CMK (cell line): ENCODE measurements around the gene MAMLD1.

Experiments used
- DNase-seq: peaks from one replicate; pipeline ENCODE4 v3.0.0-alpha.2; 2010; ENCODE audit warnings: low read depth

The MAMLD1 gene

DNA sequence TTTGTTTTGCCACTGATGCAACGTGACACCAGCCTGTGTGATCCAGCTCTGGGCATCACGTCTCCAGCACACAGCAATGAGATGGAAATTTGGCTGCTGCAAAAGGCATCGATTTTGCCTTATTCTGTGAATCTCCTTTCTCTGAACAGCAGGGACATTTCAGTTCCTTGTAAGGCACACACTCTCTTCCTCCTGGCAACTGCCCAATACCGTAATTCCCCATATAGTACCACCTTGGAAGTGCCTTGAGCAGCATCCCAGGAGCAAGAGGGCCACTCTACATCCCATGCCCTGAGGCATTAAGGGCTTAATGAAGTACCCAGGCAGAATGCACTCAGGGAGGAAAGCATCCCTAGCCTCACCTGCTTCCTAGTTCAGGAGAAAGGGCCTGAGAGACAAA lies 10.5 kb upstream of the MAMLD1 start:
- DNase-seq = no peak

DNA sequence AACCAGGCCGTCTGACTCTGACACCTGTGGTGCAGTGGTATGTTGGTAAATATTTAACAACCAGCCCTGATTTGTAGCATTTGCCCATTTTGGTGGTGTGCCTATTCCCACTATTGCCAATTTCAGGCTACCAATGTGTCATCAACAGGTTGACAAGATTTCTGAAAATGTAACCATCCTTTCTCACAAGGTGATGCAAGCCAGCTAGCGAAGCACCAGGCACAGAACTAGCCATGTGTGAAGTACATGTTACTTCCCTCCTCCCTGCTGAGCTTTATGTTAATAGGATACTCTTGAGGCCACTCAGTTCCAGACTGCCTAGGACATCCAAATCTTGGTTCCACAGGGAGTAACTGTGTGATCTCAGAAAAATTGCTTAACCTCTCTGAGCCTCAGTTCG lies 7.2 kb upstream of the MAMLD1 start:
- no peak for DNase-seq

DNA sequence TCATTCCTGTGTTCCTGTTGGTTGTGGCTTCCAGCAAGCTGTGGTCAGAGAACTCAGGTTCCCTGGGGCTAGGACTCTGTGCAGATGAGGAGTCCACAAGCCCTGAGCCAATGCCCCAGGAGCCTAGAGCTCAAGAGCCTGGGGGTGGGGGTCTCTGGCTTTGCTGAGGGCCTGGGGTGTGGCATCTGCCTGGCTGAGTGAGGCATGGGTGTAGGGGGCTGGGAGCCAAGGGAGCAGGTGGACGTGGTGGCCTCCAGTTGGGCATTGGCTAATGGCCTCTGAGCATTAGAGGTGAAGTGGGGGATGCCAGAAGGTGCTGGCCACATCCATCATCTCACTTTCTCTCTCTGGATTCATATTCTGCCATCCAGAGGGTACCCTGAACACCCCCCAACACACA lies 5.3 kb upstream of the MAMLD1 start:
- no peak for DNase-seq

DNA sequence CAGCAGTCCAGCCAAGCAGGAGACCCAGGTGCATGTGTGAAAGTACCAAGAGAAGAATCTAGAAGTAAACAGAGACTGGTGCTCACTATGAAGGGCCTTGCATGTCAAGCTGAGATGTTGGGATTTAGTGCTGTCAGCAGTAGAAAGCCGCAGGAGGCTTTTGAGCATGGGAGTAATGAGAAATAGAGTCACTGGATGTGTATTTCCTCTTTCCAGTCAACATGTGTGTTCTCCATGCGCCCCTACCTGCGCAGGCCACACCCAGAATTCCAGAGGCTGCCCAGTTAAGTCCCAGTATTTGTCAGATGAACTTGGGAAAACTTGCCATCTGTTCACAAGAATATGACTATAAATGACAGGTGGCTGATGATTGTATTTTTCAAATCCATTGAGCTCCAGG lies 4.5 kb upstream of the MAMLD1 start:
- no peak for DNase-seq

DNA sequence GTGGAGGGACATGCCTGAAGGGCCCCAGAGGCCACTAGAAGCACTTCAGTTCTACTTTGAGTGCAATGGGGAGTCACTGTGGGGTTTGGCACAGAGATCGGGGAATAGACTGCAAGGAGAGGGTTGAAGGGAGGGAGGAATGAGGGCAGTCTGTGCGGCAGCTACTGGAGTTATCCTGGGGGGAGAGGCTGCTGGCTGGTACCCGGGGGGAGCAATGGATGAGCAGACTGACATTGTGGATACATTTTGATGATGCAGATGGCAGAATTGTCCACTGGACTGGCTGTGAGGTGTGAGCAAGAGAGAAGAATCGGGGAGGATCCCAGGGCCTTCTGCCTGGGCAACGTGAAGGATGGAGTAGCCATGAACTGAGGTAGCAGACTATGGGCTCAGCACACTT lies 2.8 kb upstream of the MAMLD1 start:
- no peak for DNase-seq

DNA sequence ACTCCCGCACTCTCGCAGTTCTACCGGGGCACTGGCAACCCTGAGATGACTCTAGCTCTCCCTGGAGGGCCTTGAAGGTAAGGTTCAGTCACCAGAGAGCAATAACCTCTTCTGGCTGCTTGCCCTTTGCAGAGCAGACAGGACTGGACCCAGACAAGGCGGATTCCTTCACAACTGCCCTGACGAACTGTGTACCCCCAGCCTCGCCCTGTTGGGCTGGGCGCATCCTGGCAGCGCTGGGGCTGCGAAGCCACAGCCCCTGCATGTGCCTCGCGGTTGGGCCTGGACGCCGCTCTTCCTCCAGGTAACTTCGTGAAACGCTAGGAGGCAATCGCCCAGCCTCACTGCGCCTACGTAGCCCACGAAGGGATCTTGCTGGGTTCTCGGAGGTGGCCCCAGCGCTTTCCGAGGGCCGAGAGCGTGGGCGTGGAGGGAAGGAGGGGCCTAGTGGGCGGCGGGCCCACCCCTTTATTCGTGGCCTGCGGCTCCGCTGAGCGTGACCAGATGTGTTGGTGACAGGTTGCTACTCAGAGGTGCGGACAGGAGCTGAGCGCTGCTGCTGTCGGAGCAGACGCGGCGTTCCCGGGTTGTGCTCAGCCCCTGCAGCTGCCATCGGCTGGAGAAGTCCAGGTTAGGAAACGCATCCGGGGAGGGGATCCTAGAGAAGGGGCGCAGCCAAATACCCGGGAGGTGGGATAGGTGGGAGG lies 1.9 kb upstream of the MAMLD1 start:
- no peak for DNase-seq

DNA sequence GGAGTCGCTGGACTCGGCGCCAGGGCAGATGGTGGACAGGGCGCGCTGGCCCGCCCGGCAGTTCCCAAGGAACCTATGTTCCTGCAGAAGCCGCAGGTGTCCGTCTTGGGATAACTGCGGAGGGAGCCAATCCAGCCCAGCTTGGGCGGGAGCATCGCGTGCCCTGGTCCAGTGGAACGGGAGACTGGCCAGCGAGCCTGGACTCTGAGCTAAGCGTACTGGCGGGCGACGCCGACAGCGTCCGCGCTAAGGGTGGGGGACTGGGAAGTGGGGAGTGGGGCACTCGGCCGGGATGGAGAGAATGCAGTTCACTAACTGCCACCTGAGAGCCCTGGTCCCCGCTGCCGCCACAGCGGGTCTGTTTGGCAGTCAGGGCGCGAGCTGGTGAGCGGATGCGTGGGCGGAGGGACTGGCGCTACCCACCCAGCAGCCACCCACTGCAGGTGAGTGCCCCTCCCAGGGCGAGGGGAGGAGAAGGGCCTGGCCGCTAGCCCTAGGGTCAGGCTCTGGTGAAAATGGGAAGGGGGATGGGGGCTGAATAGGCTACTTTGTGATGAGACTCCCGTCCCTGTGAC lies 1.3 kb upstream of the MAMLD1 start:
- DNase-seq = no peak

DNA sequence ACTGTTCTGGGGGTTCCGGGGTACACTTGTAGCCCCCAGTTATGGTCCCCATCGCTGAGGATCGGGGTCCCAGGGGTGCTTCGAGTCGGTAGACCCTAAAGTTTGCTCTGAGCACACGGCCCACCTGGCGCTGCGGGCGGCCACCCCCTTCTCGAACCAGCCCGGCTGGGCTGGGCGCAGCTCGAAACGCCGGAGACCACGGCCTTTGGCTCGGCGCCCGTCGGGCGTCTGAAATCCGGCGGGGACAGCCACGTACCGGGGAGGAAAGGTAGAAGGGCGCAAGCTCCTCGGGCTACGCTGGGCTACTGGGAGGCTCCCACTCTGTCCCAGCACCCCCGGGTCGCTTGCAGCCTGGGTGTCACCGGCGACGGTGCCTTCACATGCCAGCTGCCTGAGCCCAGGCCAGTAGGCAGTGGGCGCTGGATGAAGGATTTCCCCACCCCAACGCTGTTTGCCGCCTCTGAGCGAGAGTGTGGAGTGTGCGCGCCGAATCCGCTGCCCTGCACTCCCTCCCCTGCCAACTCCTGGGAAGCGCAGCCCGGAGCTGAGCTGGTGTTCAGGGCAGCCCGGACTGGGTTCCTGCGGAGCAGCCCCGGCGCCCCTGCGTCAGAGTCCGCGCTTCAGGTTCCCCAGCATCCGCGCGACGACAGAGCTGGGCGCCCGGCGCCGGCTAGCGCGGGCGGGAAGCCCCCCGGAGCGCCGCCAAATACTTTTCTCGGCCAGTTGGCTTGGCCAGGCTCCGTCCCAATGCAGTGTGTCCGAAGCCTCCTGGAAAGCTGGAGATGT lies 637 bp downstream of the MAMLD1 start:
- no peak for DNase-seq

DNA sequence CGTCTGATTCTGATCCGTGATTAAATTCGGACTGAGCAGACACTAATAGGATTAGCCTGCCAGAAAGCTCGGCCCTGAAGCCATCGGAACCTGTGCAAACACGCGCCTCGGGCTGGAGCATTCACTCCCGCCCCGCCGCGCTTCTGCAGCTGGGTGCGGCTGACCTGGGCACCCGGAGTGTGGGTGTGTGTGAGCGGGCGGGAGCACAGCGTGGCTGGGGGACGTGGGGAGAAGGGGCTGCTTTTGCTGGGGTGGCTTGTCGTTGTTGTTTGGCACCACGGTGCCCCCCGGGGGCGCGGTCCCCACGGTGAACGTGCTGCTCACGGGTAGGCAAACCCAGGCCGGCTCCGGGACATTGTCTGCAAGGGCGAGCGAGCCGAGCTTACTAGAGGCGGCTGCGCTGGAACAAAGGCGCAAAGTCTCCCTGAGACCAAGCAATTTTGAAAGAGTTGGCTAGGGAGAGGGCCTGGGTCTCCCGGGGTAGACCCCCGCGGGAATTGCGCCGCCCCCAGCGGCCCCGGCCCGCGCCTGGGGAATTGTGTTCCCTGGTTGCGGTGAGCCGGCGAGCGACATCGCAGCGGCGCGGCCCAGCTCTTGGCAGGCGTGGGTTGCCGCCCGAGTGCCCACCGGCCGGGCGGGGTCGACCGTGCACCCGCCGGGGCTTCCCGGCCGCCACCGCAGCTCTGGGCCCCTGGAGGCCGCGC lies 1.4 kb downstream of the MAMLD1 start:
- no peak for DNase-seq

DNA sequence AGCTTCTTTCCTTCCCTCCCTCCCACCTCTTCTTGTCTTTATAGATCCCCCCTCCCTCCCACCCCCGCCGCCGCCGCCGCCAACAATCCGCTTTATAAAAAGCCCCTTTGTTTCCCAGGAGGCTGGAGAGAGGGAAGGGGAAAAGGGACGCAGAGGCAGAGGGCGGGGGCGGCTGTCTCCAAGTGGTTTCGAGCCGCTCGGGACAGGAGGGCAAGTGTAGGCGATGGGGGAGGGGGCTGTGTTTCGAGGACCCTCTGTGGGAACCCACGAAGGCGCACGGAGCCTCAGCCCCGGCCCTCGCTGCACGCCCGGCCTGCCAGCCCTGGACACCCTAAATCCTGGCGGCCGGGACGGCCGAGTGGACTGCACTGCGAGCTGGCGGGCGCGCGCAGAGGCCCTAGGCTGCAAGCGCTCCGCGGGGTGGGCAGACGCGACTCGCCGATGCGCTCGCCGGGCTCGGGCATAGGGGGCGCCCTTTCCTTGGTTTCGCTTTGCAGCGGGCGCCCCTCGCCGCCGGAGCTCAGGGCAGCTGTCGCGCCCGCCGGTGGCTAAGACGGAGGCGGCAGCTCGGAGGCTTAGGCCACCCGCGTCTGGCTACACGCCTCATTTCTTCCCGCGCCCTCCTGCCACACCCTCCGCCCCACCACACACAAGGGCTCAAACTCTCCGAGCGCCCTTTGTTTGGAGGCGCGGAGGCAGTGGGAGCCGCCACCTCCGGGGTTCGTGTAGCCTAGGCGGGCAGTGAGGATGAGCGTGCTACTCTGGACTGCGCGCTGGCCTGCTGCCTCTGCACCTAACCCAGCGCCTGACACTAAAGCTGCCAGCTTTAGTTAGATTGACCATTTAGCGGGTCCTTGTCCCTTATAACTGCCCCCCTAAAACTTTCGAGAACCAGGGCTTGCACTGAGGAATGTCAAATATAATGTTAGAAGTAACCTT lies 2.2 kb downstream of the MAMLD1 start:
- peak; percentile 25 for DNase-seq

DNA sequence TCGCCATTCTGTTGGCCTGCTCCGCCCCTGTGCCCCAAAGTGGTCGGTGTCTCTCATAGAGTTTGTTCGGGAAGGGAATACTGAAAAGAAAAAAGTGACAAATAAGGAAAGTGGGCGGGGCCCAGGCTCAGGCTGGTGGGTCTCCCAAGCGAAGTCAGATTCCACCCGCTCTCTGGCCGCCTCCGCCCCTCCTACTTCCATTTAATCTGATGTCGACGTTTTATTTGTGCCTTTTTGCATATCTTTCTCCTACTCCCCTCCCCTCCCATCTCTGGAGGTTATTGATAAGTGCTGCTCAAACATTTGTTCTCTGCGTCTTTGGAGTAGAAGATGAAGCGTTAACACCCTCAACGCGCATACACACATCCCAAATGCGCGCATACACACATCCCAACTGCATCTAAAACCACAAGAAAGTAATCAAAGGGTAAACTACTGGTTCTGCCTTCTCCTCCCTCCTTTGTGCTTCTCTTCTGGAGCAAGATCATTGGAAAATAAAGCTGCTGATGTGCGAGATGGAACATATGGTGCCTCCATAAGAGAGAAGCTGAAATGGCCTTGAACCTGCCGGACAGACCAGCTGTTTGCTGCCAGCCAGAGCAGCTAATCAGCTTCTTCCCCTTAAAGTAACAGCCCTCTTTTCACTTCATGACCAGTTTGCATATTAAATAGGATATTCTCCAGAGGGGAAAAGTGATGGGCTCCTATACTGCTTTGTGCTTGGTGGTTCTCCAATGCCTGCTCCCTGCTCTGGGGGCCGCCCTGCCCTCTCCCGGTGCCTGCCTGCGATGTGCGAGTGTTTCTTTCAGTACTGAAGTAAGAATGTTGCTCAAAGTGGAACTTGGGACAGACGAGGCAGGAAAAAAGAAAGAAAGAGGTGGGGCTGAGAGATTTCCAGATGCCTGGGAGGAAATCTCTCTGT lies 3.1 kb downstream of the MAMLD1 start:
- DNase-seq = no peak

DNA sequence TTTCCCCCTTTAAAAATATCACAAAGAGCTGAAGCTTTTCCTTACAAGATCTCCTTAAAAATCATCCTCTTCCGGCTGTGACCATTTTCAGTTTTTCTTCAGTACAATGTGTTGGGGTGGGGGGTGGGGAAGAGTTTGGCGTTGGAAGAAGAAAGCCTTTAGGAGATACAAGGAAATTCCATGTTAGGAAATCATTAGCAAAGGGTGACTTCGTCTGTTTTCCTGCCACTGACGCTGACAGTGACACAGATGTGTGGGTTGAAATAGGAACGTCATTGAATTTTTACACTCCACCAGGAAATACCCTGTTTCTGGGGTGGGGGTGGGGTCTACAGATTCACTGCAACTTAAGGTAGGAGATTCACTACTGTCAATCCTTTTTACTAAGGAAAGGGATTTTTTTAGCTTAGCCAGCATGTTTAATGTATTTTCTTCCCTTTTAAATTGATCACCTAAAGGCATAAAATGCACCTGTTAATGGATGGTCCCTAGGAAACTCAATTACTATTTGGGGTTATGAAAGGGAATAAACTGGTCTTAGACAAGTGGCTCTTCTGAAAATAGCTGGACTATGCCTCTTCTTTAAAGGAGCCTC lies 3.9 kb downstream of the MAMLD1 start:
- DNase-seq = no peak

DNA sequence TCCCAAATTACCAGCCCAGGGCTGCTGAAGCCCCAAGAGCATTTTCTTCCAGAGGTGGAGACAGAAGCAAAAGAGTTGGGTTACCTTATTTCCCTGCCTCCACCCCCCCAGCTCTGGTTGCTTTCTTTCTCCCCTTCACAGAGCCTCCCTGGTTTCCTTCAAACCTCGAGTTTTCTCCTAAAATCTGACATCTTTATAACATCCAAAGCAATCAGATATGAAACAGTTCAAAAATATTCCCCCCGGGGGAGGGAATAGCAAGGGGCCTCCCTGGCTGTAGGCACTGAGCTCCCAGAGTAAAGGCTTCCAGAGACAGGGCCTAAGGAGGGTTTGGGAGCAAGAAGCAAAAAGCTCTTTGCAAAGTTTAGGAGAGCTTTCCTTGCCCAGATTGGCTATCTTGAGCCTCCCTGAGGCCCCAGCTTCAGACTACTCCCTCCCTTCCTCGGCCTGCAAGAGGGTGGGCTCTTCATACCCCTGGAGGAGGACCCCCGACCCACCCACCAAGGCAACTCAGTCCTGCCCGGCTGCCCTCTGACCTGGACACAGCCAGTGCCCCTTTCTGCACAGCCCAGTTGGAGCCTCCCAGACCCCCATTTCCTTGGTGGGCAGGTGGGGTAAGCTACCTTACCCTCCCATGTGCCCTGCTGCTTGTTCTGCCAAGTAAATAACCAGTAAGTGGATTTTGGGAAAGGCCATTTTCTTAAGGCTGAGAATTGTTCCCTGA lies 7.6 kb downstream of the MAMLD1 start:
- DNase-seq = no peak

DNA sequence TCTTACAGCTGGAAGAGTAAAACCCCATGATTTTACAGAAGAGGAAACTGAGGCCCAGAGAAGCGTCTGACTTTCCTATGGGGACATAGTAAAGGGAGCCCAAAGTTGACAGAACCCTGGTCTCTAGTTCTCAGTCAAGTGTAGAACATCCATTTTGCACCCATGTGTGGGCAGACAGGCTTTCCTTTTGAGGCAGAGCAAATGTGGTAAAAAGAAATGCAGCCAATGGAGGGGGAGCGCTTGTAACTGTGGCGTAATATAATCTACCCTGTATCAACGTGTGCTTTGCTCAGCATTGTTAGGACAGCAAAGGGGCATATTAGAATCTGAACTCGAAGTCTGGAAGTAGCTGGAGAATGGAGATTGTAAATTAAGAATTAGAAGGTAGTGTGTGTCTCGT lies 8.8 kb downstream of the MAMLD1 start:
- DNase-seq = no peak

DNA sequence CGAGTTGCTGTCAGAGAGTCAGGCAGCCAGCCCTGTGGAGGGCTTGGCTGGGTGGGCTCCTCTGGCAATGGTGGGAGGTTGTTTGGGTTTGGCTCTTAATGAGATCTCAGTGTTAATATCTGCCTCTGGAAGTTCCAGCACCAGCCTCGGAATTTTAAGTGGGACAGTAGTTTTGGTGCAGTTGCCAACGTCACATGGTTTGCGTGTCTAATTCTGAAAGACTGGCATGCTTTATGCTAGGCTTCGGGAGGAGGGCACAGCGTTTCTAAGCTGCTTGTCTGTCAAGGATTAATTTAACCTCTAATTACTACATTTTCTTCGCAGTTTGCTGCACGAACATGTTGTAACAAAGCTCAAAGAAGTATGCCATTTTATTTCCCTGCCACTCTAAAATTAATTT lies 9.2 kb downstream of the MAMLD1 start:
- DNase-seq = no peak

DNA sequence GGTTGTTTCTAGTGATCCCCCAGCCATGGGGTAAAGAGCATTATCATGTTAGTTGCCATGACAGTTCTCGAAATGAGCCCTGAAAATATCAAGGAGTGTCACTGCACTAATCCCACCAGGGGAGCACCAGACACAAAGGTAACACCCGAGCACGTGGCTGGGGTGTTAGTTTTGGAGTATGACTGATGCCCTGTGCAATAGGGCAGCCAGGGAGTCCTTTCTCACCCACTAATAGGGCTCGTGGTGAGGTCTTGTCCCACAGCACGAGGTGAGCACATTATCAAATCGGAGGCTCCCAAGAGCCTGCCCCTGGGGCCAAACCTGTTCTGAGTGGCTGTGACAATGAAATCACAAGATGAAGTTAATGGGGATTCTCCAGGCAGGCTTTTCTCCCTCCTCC lies 9.6 kb downstream of the MAMLD1 start:
- no peak for DNase-seq

DNA sequence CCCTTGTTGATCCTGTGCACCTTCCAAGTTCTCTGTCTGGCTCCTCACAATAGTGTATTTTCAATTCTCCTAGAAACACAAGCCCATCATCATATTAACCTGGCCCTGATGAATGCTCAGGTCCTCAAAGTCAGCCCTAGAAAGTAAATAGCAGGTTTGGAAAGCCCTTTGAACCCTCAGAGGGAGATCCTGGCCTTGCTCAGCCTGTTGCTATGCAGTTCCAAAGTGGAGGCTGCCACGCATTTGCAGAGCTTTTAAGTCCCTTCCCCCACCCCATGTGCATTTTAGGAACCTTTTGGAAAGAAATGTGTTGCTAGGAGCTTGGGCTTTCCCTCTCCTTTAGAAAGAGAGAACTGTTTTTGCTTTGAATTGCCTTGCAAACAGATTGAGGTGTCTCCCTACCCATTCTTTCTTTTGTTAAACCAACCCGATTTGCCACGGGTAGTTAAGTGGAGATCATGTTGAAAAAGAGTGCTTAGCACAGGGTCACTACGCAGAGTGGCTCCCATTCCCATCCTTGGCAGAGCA lies 12.2 kb downstream of the MAMLD1 start:
- DNase-seq = no peak

DNA sequence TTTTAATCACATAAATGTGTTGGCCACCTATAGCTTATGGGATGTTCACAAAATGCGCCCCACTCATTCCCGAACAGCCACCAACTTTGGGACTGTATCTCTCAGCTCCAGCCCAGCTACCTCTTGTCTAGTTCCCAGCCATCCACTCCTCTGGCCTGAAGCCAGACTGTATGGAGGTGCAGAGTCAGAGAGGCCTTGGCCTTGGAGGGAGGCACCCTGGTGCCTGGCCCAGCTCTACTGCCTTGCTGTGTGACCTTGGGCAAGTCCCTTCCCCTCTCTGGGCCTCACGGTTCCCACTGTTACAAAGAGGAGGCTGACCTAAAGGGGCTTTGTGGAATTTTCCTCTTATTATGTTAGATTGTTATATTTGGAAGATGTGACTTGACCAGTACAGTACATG lies 13.9 kb downstream of the MAMLD1 start:
- no peak for DNase-seq

DNA sequence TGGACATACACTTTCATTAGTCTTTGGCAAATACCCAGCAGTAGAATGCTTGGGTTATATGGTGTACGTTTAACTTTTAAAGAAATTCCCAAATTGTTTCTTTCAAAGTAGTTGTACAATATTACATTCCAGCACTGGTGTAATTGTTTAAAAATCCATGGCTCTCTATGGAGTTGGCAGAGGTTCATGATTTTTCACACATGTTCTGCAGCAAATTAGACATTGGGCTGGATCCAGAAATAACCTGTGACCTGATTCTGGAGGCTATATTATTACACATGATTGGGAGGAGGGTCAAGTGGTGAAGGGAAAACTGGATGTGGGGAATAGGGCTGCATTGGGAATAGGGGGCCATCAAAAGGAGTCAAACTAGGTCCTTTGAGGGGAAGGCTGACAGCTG lies 41.9 kb downstream of the MAMLD1 start:
- no peak for DNase-seq
